ENCODE results near the gene SUMO1.

Gene SUMO1

DNA sequence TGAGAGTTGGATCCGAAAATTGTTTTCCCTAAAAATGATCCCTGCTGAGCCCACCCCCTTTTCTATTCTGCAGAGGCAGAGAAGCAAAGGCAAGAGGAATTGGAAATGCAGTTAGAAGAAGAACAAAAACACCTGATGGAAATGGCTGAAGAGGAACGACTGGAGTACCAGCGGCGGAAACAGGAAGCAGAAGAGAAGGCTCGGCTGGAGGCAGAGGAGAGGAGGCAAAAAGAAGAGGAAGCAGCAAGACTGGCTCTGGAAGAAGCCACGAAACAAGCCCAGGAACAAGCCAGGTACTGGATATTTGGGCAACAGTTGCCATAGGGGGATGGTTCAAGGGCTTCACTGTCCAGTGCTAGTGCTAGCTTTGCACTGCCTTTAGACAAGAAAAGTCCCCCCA, 41.7 kb downstream of the SUMO1 start:
- no peak for DNase-seq

- DNase-seq, result no peak
Observed at GRCh38 chr2:202194418-202194817, 44.0 kb downstream of the SUMO1 start.

DNA sequence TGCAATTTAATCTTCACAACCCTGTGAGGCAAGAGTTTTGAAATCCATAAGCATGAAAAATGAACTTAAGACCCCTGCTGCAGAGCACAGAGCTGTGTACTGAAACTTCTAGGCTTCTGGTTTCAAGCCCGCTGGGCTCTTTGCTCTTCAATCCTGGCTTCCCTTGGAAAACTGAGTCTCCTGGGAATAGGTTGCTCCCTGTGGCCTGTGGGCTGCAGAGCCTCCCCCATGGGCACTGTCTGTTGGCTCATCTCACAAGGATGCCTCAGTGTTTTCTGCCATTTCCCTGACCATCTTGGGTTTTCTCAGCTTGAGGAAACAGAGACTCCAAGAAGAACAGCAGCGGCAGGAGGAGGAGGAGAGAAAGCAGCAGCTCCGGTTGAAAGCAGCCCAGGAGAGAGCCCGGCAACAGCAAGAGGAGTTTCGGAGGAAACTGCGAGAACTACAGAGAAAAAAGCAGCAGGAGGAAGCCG, 44.5 kb downstream of the SUMO1 start:
- DNase-seq, result no peak

DNA sequence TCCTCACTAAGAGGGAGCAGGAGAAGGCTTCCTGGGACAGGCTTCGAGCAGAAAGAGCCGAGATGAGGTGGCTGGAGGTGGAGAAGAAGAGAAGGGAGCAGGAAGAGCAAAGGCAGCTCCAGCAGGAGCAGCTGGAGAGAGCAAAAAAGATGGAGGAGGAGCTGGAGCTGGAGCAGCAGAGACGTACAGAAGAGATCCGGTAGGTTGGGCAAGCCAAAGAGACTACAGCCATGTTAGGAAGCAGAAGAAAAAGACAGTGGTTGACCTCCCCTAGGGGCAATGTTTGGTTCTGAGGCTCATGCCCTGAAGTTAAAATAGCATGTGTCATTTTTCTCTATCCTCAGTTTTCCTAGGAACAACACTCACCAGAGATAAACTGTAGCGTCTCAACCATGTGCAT, 45.1 kb downstream of the SUMO1 start:
- DNase-seq, result no peak

- no peak for DNase-seq
Observed at GRCh38 chr2:202187570-202187969, 50.8 kb downstream of the SUMO1 start.

GRCh38 chr2:202186641-202187202, 51.7 kb downstream of the SUMO1 start:
- DNase-seq, result no peak

DNA sequence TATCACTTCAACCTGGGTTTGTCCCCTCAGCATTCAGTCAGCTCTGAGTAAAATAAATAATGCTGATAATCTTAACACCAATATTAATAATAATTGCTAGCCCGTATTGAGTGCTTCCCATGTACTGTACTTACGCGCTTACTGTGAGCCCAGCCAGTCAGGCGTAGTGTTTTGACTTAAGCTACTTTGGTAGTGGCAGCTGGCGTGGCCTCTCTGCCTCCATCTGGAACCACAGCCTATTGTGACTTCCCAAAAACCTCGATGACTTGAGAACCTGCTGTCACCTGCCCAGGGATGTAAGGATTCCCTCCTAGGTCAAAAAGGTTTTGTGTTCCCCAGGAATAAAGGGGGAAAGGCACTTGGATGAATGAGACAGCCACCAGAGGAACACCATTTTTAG, 53.2 kb downstream of the SUMO1 start:
- DNase-seq, result no peak

GRCh38 chr2:202184557-202184956, 53.8 kb downstream of the SUMO1 start:
- DNase-seq, result no peak

DNA sequence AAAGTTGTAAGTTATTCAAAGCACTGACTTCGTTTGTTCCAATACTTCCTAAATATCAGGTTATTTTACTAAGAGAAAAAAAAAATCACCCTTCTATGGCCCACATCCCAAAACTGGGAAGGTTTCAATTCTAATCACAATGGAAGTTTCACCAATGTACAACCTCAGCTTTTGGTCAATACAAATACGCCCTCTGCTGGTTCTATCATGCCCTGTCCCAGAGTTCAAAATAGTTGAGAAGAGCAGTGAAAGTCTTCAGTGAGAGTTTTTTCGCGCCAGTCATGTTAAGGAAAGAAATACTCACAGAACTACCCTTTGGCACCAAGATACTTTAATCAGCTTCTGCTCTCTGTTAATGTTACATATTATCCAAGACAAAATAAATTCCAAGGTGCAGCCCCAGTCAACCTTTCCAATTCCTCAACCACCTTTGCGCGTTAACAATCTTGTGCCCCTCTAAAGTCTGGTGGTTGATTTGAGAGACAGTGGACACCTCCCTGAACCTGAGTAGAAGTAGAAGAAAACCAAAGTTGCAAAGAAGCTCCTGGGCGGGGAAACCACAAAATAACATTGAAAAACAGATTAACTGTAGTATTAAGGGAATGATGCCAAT, 59.9 kb downstream of the SUMO1 start:
- DNase-seq, result peak in 4 of 5 donors; percentile 19 to 47 (median 34)

DNA sequence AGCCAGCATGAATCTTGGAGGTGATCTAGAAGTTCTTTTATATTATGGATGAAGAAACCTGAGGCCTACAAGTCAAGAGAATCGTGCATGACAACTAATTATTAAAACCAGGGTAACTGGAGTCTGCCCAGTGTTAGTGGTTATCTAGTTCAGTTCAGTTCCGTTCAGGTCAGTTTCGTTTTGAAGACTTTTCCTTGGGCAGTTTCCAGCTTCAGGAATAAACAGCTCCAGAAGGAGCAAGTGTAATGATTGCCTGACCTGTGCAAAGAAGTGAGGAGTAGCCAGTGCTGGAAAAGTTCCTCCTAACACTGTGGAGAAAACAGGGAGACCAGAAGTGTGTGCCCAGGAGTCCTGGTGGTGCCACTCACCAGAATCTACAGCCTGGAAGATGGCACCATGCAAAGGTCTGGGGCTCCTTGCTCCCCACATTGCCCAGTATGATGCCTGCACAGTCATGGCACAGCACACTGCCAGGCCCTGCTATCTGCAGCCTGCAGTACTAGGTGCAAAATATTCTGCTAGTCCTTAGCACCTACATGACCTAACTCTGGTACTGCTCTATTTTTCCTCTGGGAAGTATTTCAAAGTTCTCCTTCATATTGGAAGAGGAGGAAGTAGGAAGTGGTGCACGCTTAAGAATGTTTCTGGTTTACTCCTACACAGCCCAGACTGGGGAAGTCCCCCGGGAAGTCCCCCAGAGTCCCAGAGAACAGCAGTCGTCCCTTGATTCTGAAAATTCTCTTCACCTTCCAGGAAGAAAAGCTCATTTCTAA, 65.8 kb downstream of the SUMO1 start:
- DNase-seq, result peak in 1 of 5 donors; percentile 35

- DNase-seq, result no peak
Observed at GRCh38 chr2:202171241-202171825, 67.1 kb downstream of the SUMO1 start.

DNA sequence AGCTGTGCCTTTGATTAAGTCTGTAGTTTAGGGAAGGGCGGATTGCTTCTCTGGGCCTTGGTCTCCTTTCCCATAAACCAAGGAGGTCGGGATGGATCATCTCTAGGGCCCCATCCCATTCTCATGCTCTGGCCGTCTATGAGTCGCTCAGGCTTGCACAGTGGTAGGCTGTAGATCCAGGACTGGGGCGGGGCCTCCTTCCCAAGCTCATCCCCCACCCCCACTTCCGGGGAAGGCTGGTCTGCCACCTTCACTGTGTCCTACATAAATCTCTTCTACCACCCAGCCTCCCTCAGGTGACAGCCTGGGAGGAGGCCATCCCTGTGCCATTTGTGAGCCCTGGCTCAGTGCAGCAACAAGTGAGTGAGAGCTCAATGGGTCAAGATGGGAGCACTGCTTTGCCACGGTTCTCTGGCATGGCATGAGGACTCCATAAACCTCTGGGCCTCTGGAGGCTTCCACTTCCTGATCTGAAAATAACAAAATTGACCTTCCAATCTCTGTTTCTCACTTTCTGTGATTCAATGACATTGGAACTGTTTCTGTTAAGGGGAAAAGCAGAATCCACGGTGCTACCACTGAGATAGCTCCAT, 68.5 kb downstream of the SUMO1 start:
- DNase-seq, result no peak

DNA sequence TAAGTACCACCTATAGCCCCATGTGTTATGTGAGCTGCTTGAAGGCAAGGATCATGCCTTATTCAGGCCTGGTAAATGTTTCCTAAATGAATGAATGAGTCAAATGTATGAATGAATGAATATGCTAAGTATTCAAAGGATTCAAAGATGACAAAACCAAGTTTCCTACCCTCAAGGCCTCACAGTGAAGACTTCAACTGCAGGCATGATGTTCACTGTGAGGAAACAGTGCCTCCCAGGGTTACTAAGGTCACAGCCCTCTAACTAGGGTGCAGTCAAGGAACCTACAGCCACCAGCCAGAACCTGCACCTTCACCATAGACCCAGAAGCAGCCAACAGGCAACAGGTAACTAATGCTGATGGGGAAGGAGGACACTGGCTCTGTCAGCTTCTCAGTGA, 69.3 kb downstream of the SUMO1 start:
- DNase-seq, result no peak

DNA sequence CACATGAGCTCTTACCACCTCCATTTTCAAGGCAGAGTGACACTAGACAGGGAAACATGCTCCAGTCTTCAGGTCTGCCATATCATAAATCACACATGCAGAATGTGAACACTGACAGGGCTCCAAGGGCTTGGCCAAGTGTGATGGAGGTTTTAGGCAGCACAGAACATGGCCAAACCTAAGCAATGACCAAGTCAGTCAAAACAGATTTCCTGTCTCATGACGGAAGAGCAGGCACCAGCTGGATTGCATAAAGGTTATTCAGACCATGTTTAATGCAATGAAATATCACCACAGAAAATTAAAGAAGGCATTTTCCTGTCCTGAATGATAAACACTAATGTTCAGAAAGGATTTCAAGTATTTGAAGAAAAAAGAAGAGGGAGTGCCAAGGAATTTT, 72.5 kb downstream of the SUMO1 start:
- DNase-seq, result no peak

DNA sequence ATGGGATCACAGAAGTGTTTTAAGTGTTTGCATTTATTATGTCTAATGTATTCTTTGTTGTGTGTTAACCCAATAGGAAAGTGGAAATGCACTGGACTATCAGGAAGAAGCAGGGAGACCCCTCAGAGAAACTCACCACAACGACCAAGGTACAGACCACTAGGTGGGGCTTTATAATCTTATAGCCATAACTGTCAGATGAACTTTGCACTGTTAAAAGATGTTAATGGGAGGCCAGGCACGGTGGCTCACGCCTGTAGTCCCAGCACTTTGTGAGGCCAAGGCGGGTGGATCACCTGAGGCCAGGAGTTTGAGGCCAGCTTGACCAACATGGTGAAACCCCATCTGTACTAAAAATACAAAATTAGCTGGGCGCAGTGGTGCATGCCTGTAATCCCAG, 73.2 kb downstream of the SUMO1 start:
- no peak for DNase-seq

- no peak for DNase-seq
Observed at GRCh38 chr2:202164411-202164810, 74.0 kb downstream of the SUMO1 start.

GRCh38 chr2:202161151-202161835, 77.1 kb downstream of the SUMO1 start:
- no peak for DNase-seq

DNA sequence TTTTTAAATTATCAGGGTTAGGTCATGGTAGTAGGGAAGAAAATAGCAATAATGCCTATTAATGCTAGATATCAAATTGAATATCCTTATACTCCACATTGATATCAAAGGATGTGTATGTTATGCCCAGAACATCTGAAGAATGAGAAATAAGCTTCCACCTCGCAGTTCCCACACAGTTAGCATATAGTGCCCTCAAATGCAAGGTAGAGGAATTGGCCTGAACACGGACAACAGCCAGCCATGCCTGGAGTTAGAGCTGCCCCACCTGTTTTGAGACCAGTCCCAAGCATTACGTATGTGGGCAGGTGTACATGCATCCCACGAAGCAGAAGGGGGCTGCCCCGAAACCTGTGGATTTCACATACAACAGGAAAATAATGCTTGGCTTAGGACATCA, 79.6 kb downstream of the SUMO1 start:
- DNase-seq, result no peak

DNA sequence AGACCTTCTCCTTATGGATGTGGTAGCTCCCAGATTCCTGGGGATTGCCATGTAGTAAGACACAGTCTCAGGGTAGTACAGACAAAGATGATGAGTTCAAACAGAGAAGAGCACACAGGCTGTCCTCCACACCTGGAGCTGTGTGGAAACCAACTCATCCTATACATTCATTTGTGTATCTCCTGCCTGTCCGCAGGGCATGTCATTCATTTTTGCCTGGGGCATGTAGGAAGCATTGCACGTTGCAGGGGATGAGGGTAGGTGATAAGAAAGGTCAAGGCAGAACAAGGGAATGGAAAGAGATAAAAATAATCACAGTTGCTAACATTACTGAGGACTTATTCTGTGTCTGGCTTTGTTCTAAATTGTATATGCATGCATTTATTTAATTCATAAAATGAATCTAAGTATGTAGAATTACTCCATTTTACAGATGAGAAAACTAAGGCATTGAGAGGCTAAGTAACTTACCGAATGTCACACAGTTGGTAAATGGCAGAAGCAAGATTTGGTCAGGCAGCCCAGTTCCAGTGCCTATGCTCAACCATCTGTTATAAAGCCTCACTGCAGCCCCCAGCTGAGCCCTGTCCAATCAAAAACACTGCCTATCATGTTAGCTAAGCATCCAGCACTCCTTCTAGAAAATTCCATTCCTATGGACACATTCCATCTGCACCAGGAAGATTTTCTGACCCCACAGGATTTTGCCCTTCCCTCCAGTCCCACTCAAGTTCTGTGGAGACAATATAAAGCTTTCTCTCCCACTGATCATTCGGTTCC, 81.0 kb downstream of the SUMO1 start:
- DNase-seq, result no peak
